SK-N-SH treated with all-trans-retinoic acid at 6 μM for 48 hours (cell line): Measurements from ENCODE around the gene ARHGAP35.

ENCODE experiments used
- ATAC-seq: fragments of 200-7000 bp; cut with Tn5 transposase; 3 replicates; pipeline ENCODE4 v1.9.1; 2020; ENCODE audit warnings: mild to moderate bottlenecking, moderate library complexity
- CSDC2 ChIP-seq: fragments of 250-450 bp; sonication (Bioruptor Pico); IDR thresholded peaks from 2 replicates; pipeline ENCODE4 v1.5.0; 2020; ENCODE audit warnings: mild to moderate bottlenecking, moderate library complexity
- GLIS3 ChIP-seq: fragments of 250-450 bp; sonication (Bioruptor Pico); IDR thresholded peaks from 2 replicates; pipeline ENCODE4 v1.5.0; 2020; ENCODE audit warnings: mild to moderate bottlenecking, moderate library complexity
- ISL1 ChIP-seq: fragments of 250-450 bp; sonication (Bioruptor Pico); IDR thresholded peaks from 2 replicates; pipeline ENCODE4 v2.1.2; 2022; ENCODE audit warnings: mild to moderate bottlenecking, moderate library complexity
- PPARA ChIP-seq: fragments of 250-450 bp; sonication (Bioruptor Pico); IDR thresholded peaks from 2 replicates; pipeline ENCODE4 v1.5.0; 2020; ENCODE audit warnings: mild to moderate bottlenecking, borderline replicate concordance
- SNAI2 ChIP-seq: fragments of 250-450 bp; sonication (Bioruptor Pico); IDR thresholded peaks from 2 replicates; pipeline ENCODE4 v1.5.0; 2020; ENCODE audit warnings: mild to moderate bottlenecking, moderate library complexity
- TCF4 ChIP-seq: fragments of 250-450 bp; sonication (Bioruptor Pico); IDR thresholded peaks from 2 replicates; pipeline ENCODE4 v1.8.0; 2021; ENCODE audit warnings: mild to moderate bottlenecking, moderate library complexity, borderline replicate concordance
- TOX ChIP-seq: fragments of 250-450 bp; sonication (Bioruptor Pico); IDR thresholded peaks from 2 replicates; pipeline ENCODE4 v1.8.0; 2021; ENCODE audit warnings: mild to moderate bottlenecking, moderate library complexity, borderline replicate concordance
- ZC3H10 ChIP-seq: fragments of 250-450 bp; sonication (Bioruptor Pico); IDR thresholded peaks from 2 replicates; pipeline ENCODE4 v1.5.1; 2021; ENCODE audit warnings: mild to moderate bottlenecking, moderate library complexity
- ZFP3 ChIP-seq: fragments of 250-450 bp; sonication (Bioruptor Pico); IDR thresholded peaks from 2 replicates; pipeline ENCODE4 v1.5.0; 2020; ENCODE audit warnings: mild to moderate bottlenecking, moderate library complexity
- ZFP30 ChIP-seq: fragments of 450-650 bp; formaldehyde crosslinking; IDR thresholded peaks from 2 replicates; pipeline ENCODE4 v1.5.0; 2022; ENCODE audit warnings: mild to moderate bottlenecking, moderate library complexity
- ZNF565 ChIP-seq: fragments of 450-650 bp; formaldehyde crosslinking; conservative IDR thresholded peaks from 2 replicates; pipeline ENCODE4 v1.5.0; 2020; ENCODE audit warnings: low read depth, mild to moderate bottlenecking, moderate library complexity
- ZNF70 ChIP-seq: fragments of 450-650 bp; formaldehyde crosslinking; IDR thresholded peaks from 2 replicates; pipeline ENCODE4 v1.5.0; 2020; ENCODE audit warnings: mild to moderate bottlenecking, moderate library complexity
- ZNF8 ChIP-seq: fragments of 450-650 bp; formaldehyde crosslinking; IDR thresholded peaks from 2 replicates; pipeline ENCODE4 v1.5.0; 2020; ENCODE audit warnings: mild to moderate bottlenecking, moderate library complexity
- TF ChIP-seq, protein P1 (sequence below): fragments of 250-450 bp; sonication (Bioruptor Pico); IDR thresholded peaks from 2 replicates; pipeline ENCODE4 v1.8.0; 2021; ENCODE audit warnings: low read depth, mild to moderate bottlenecking, moderate library complexity, borderline replicate concordance
- TF ChIP-seq, protein P2 (sequence below): fragments of 250-450 bp; sonication (Bioruptor Pico); IDR thresholded peaks from 2 replicates; pipeline ENCODE4 v1.8.0; 2020; ENCODE audit warnings: mild to moderate bottlenecking, moderate library complexity, borderline replicate concordance
- TF ChIP-seq, protein P3 (sequence below): fragments of 250-450 bp; sonication (Bioruptor Pico); IDR thresholded peaks from 2 replicates; pipeline ENCODE4 v1.5.0; 2020; ENCODE audit warnings: mild to moderate bottlenecking, moderate library complexity
- TF ChIP-seq, protein P4 (sequence below): fragments of 250-450 bp; sonication (Bioruptor Pico); IDR thresholded peaks from 2 replicates; pipeline ENCODE4 v1.5.1; 2020; ENCODE audit warnings: low read depth, mild to moderate bottlenecking, moderate library complexity

ARHGAP35 gene

DNA sequence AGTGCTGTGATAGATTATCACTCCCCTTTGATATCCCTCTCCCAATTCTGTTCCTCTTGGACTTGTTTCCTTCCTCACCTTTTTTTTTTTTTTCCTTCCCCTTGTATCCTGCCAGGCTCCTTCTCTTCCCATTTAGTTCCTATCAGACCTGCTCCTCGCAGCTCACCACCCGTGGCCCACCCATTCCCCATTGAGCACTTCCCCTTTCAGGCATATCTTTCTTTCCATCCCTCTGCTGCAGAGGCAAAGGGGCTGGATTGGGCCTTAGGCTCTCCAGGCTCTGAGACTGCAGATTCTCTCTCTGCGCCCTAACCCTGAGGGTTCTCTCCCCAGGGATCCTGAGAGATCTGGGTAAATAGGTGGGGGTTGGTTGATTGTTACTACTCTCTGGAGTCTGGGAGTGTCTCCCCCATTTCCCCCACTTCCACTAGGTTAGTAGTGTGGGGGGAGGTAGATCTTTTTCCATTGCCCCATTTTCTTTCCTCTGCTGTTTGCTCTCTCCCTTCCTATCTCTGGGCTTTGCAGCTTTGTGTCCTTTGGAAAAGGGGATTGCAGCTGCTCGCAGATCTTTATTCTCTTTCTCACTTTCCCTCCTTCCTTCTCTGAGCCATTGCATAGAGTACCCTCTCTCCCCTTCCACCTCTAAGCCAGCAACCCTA lies 2.3 kb downstream of the ARHGAP35 start:
- TF ChIP-seq PPARA (CRISPR knock-in tag), result no peak
- no peak for TF ChIP-seq TOX
- no peak for TF ChIP-seq ZNF70
- TF ChIP-seq CSDC2 (CRISPR knock-in tag), result no peak
- TF ChIP-seq ISL1 (CRISPR knock-in tag), result no peak
- no peak for TF ChIP-seq GLIS3 (CRISPR knock-in tag)
- TF ChIP-seq, protein P1, sequence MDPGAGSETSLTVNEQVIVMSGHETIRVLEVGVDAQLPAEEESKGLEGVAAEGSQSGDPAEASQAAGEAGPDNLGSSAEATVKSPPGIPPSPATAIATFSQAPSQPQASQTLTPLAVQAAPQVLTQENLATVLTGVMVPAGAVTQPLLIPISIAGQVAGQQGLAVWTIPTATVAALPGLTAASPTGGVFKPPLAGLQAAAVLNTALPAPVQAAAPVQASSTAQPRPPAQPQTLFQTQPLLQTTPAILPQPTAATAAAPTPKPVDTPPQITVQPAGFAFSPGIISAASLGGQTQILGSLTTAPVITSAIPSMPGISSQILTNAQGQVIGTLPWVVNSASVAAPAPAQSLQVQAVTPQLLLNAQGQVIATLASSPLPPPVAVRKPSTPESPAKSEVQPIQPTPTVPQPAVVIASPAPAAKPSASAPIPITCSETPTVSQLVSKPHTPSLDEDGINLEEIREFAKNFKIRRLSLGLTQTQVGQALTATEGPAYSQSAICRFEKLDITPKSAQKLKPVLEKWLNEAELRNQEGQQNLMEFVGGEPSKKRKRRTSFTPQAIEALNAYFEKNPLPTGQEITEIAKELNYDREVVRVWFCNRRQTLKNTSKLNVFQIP (CRISPR knock-in tag), result no peak
- no peak for TF ChIP-seq ZNF8
- TF ChIP-seq, protein P2, sequence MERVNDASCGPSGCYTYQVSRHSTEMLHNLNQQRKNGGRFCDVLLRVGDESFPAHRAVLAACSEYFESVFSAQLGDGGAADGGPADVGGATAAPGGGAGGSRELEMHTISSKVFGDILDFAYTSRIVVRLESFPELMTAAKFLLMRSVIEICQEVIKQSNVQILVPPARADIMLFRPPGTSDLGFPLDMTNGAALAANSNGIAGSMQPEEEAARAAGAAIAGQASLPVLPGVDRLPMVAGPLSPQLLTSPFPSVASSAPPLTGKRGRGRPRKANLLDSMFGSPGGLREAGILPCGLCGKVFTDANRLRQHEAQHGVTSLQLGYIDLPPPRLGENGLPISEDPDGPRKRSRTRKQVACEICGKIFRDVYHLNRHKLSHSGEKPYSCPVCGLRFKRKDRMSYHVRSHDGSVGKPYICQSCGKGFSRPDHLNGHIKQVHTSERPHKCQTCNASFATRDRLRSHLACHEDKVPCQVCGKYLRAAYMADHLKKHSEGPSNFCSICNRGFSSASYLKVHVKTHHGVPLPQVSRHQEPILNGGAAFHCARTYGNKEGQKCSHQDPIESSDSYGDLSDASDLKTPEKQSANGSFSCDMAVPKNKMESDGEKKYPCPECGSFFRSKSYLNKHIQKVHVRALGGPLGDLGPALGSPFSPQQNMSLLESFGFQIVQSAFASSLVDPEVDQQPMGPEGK (CRISPR knock-in tag), result no peak
- TF ChIP-seq ZFP30, result no peak
- TF ChIP-seq, protein P3, sequence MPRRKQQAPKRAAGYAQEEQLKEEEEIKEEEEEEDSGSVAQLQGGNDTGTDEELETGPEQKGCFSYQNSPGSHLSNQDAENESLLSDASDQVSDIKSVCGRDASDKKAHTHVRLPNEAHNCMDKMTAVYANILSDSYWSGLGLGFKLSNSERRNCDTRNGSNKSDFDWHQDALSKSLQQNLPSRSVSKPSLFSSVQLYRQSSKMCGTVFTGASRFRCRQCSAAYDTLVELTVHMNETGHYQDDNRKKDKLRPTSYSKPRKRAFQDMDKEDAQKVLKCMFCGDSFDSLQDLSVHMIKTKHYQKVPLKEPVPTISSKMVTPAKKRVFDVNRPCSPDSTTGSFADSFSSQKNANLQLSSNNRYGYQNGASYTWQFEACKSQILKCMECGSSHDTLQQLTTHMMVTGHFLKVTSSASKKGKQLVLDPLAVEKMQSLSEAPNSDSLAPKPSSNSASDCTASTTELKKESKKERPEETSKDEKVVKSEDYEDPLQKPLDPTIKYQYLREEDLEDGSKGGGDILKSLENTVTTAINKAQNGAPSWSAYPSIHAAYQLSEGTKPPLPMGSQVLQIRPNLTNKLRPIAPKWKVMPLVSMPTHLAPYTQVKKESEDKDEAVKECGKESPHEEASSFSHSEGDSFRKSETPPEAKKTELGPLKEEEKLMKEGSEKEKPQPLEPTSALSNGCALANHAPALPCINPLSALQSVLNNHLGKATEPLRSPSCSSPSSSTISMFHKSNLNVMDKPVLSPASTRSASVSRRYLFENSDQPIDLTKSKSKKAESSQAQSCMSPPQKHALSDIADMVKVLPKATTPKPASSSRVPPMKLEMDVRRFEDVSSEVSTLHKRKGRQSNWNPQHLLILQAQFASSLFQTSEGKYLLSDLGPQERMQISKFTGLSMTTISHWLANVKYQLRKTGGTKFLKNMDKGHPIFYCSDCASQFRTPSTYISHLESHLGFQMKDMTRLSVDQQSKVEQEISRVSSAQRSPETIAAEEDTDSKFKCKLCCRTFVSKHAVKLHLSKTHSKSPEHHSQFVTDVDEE (CRISPR knock-in tag), result no peak
- no peak for TF ChIP-seq TCF4 (CRISPR knock-in tag)
- TF ChIP-seq ZC3H10 (CRISPR knock-in tag), result no peak
- TF ChIP-seq, protein P4, sequence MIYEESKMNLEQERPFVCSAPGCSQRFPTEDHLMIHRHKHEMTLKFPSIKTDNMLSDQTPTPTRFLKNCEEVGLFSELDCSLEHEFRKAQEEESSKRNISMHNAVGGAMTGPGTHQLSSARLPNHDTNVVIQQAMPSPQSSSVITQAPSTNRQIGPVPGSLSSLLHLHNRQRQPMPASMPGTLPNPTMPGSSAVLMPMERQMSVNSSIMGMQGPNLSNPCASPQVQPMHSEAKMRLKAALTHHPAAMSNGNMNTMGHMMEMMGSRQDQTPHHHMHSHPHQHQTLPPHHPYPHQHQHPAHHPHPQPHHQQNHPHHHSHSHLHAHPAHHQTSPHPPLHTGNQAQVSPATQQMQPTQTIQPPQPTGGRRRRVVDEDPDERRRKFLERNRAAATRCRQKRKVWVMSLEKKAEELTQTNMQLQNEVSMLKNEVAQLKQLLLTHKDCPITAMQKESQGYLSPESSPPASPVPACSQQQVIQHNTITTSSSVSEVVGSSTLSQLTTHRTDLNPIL (CRISPR knock-in tag), result no peak
- ATAC-seq, result no peak

DNA sequence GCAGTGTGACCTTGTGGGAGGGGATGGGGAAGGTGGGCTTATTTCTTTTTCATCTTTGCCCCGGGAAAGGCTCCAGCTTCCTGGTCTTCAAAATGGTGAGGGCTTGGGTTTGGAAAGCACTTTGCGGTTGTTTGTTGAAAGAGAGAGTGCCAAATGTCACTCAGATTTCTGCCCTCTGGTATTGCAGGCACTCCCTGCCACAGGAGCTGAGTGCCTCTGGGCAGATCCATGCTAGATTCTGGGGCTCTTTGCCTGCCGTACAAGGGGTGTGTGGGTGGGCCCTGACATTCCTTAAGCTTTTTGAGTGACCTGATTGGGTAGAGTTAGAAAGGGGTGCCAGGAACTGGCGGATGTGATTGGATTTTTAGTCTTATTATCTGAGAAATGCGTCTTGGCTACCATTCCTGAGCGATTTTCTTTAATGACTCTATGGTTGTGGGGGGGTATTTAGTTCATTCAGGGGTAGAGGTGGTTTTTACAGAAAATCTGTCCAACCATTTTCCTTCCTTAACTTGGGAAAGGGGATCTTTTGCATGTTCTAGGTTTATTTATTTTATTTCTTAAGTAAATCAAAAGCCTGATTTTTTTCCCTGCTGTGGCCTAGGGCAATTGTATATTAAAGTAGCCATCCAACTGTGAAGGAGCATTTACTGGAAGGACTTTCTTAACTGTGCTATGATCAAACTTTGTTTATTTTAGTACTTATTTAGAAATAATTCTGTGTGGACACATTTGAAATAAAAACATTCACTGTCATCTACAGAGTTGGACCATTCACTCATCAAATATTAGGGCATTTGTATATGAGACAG lies 3.2 kb downstream of the ARHGAP35 start:
- ATAC-seq, result peak; percentile 8; the same call in 2 of the 3 replicates
- TF ChIP-seq, protein P2 (CRISPR knock-in tag), result no peak
- no peak for TF ChIP-seq ZNF70
- no peak for TF ChIP-seq ZFP3 (CRISPR knock-in tag)
- TF ChIP-seq, protein P1 (CRISPR knock-in tag), result no peak
- no peak for TF ChIP-seq ZNF565 (CRISPR knock-in tag)
- TF ChIP-seq ISL1 (CRISPR knock-in tag), result no peak
- TF ChIP-seq TOX, result no peak
- TF ChIP-seq SNAI2 (CRISPR knock-in tag), result no peak
- no peak for TF ChIP-seq ZNF8
- TF ChIP-seq, all 23 proteins: peak for 0
